GM19395 (cell line): ENCODE measurements around the gene LPP.

Experiments
- ATAC-seq: cut with Tn5 transposase; IDR thresholded peaks from one replicate; pipeline ENCODE4 v1.9.1; 2021; ENCODE audit warnings: mild to moderate bottlenecking, moderate library complexity; ENCODE audit not compliant: unreplicated experiment

Gene LPP

GRCh38 chr3:188244395-188244861 lies 90.5 kb downstream of the LPP start:
- ATAC-seq, result no peak

GRCh38 chr3:188246905-188247304 lies 92.9 kb downstream of the LPP start:
- no peak for ATAC-seq

DNA sequence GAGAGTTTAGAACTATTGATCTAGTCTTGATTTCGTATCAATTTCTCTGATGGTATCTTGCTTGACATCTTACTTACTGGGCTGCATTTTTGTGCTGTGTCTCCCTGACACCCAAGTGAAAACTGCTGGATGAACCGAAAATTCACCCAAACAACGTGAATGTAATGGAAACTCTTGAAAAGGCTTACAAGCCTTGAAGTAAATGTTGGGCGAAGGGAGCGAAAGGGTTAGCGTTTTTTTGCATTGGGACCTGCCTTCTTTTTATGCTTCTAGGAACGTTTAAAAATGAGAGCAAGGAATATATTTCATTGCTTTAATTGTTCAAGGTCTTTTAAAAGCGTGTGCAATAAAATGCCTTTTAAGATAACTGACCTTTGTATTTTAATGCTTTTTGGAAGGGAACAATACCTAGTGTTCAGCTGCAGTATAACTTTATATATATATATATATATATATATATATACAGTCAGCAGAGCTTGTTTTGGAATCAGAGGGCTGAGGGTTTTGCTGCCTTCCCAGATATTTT lies 94.1 kb downstream of the LPP start:
- ATAC-seq, result no peak

GRCh38 chr3:188253123-188253793 lies 99.3 kb downstream of the LPP start:
- ATAC-seq, result no peak

DNA sequence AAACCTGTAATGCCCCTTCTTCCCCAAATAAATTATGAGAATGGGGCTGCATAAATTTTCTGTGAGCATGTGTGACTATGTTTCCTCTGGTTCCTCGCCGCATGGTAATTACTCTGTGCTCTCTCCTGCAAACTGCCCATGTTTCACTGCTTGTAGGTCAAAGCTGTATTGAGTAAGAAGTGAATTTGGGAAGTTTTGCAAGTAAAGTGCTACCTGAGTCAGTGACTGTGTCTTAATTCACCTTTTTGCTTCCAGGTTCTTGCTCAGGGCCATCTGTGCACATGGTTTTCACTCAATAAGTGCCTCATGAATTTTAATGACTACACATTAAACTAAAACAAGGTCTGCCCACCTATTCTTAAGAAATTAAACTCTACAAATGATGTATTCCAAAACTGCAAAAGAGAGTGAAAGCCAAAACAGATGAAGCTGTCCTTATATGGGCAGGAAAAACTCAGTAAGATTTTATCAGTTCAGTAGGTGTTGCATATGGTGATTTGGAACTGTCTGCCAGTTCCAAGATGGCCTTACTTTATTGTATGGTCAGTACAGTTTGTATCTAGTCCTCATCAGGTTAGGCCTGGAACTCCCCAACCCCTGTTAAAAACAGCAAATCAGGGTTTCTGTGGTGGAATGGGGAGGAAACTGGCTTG lies 100.0 kb downstream of the LPP start:
- no peak for ATAC-seq

- no peak for ATAC-seq
Observed at GRCh38 chr3:188254520-188255070, 100.6 kb downstream of the LPP start.

GRCh38 chr3:188255190-188255589 lies 101.2 kb downstream of the LPP start:
- no peak for ATAC-seq

DNA sequence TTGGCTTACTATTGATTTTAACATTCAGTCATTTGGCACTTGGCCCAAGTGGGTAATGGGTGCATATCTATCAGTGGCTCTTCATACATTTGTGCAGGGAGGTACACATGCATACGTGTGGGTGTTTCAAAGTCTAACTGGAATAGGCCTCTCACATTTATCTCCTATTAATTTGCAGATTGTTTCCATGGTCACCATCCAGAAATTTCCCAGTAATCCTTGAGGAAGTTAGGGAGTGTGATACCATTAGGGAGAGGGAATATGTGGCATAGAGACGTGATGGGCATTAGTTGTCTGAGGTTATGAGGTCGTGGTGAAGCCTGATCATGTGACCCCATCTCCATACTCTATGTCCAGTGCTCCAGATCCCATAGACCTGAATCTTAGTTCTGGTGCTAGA lies 102.8 kb downstream of the LPP start:
- ATAC-seq, result no peak

DNA sequence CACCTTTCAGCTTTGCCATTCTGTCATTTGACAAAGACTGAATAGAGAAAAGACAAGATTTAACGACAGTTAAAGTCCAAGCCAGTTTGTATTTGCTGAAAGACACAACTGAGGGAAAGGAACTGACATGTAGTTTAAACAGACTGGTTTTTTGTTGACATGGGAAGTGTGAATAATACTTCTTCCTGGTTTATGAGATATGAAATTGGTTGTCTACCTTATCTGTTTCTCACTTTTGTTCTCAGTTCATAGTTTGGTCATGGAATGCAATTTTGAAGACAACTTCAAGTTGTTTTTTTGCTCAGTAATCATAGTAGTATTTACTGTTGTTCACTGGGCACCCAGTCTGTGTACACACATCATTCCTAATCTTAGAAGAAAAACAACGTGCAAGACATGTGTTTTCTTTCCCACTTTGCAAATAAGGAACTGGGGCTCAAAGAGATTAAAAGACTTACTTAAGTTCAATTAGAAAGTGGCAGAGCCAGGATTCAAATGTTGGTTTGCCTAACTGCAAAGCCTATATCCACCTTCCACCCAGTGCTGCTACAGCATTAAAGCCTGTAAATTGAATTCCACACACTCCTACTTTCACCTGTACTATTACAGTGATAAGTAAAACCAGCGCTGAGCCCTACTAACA lies 103.5 kb downstream of the LPP start:
- ATAC-seq, result no peak

DNA sequence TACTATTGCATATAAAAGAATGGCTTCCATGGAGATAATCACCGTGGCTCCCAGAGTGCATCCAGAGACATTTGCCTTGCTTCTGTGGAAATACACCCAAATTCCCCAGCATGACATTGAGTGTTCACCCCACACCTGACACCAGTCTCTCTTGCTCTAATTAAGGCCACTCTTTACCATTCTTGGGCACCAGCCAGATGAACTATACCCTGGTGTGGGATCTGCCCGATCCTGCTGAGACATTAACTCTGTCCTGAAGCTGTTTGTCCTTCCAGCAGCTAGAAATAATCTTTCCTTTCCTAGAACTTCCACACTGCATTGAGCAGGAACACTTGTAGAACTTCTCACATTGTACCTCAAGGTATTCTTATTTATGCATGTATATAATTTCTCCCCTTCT lies 105.2 kb downstream of the LPP start:
- ATAC-seq, result no peak

- no peak for ATAC-seq
Observed at GRCh38 chr3:188259596-188259995, 105.6 kb downstream of the LPP start.

- ATAC-seq, result no peak
Observed at GRCh38 chr3:188261011-188261410, 107.1 kb downstream of the LPP start.

GRCh38 chr3:188262488-188262887 lies 108.5 kb downstream of the LPP start:
- no peak for ATAC-seq

- no peak for ATAC-seq
Observed at GRCh38 chr3:188262913-188263683, 109.1 kb downstream of the LPP start.

GRCh38 chr3:188264226-188265207 lies 110.6 kb downstream of the LPP start:
- no peak for ATAC-seq

- ATAC-seq, result no peak
Observed at GRCh38 chr3:188266562-188267274, 112.8 kb downstream of the LPP start.

DNA sequence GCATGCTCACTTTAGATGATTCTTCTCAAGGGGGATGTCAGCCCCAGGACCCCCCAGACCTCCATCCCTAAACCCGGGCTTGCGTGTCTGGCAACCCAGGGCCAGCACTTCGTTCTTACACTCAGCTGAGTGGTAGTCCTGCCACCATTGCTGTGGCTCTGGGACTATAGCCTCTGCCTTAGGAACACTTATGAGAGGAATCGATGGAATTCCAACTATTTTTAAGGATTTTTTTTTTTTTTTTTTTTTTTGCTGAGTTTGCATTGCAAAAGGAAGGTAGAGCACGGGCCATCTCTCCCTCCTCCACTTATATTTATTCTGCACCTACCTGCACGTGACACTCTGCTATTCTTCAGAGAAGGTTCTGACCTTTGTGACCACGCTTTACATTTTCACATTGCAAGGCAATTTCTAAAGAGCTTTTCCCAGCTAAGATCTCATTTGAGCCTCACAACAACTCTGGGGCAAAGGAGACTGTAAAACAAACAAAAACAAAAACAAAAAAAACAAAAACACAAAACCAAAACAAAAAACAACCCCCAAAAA lies 113.9 kb downstream of the LPP start:
- no peak for ATAC-seq

DNA sequence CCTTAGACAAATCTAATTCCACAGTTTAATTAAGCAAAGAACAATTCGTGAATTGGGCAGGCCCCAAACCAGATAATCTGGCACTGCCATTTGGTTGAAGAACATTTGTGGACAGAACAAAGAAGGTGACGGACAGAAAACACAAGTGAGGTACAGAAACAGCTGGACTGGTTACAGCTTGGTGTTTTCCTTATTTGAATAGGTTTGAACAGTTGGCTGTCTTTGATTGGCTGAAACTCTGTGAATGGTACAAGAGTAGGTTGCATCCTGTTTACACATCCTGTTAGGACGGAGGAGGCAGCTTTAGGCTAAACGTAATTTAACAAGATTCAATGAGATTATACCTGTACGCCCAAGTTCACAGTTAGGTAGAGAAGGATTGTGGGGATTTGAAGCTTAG lies 114.4 kb downstream of the LPP start:
- ATAC-seq, result no peak

GRCh38 chr3:188269040-188269439 lies 115.1 kb downstream of the LPP start:
- ATAC-seq, result no peak
